HCT116 (cell line): ENCODE measurements around the gene CD300LB. TPM values are rescaled to one million over a fixed set of nuclear protein-coding genes. Genes with fewer than 3 reads are reported as not detected.

ENCODE experiments used
- ATAC-seq: fragments of 200-7000 bp; cut with Tn5 transposase; 2 replicates; pipeline ENCODE4 v1.9.1; 2020; ENCODE audit warnings: mild to moderate bottlenecking, moderate library complexity
- BruUV-seq: library from RNA; stranded (reverse); fragments of 400-500 nt; replicated peaks from 2 replicates; lab custom pipeline; 2021; lab: Mats Ljungman, UMichigan
- CTCF ChIA-PET: fragments of 300-600 bp; sonication (Branson Sonifier 250); formaldehyde crosslinking; loops from one replicate; lab custom pipeline; 2021; ENCODE audit warnings: antibody characterized with exemption; lab: Charles Lee
- POLR2A ChIA-PET: fragments of 300-600, 350-600 bp; sonication (Branson Sonifier 250); formaldehyde crosslinking; loops from one replicate; lab custom pipeline; 2021; ENCODE audit warnings: antibody characterized with exemption; lab: Charles Lee
- RAD21 ChIA-PET, 2 experiments: fragments of 300-600 bp; sonication (Branson Sonifier 250); formaldehyde crosslinking; loops; one replicate each; lab custom pipeline; 2023; ENCODE audit warnings: low total read pairs in 2 of 2; ENCODE audit not compliant: uncharacterized antibody in 2 of 2, unreplicated experiment in 2 of 2, low non-redundant PET in 1 of 2; lab: Charles Lee
- DNase-seq: peaks from one replicate; pipeline ENCODE4 v3.0.0-alpha.2; 2010; ENCODE audit warnings: low read depth, low spot score
- H2AFZ ChIP-seq: fragments of 200-600 bp; shearing (Covaris generic), sonication (generic); 2 replicates; pipeline ENCODE4 v1.6.1; 2017; ENCODE audit warnings: low read depth, mixed run types, mixed read lengths, antibody characterized with exemption, low read length; ENCODE audit not compliant: poor library complexity, severe bottlenecking
- H3K27ac ChIP-seq: 2 replicates; pipeline ENCODE4 v1.5.1; 2012; ENCODE audit warnings: low read depth, low read length
- H3K27me3 ChIP-seq: fragments of 200-600 bp; sonication (generic); 2 replicates; pipeline ENCODE4 v1.6.1; 2016; ENCODE audit warnings: mixed run types, low read length, mixed read lengths; ENCODE audit not compliant: insufficient read depth
- H3K36me3 ChIP-seq, 2 experiments: fragments of 200-500 bp in 1 of 2; fragments of 200-600 bp in 1 of 2; sonication (Bioruptor generic) in 1 of 2; sonication (generic) in 1 of 2; 2 replicates each; pipeline versions ENCODE4 v1.5.1 to v1.6.1; 2014 to 2016; ENCODE audit warnings: low read length in 2 of 2, inconsistent platforms in 1 of 2, mixed read lengths in 1 of 2, mixed run types in 1 of 2; ENCODE audit not compliant: insufficient read depth in 2 of 2, control insufficient read depth in 1 of 2
- H3K4me1 ChIP-seq, 2 experiments: fragments of 200-600 bp in 1 of 2; sonication (generic) in 1 of 2; 2 replicates each; pipeline versions ENCODE4 v1.5.1 to v1.6.1; 2012 to 2017; ENCODE audit warnings: low read length in 2 of 2, inconsistent platforms in 1 of 2, mild to moderate bottlenecking in 1 of 2, mixed read lengths in 1 of 2, mixed run types in 1 of 2, moderate library complexity in 1 of 2; ENCODE audit not compliant: insufficient read depth in 2 of 2, control insufficient read depth in 1 of 2
- H3K4me2 ChIP-seq: fragments of 200-600 bp; sonication (generic); 2 replicates; pipeline ENCODE4 v1.6.1; 2017; ENCODE audit warnings: mixed run types, low read length, mixed read lengths
- H3K4me3 ChIP-seq, 2 experiments: fragments of 200-600 bp in 1 of 2; sonication (generic) in 1 of 2; replicated peaks in 1 of 2; 2 replicates each; pipeline ENCODE4 v1.5.1; 2011 to 2016; ENCODE audit warnings: low read length in 2 of 2, control low read depth in 1 of 2, low read depth in 1 of 2, mild to moderate bottlenecking in 1 of 2, mixed read lengths in 1 of 2, mixed run types in 1 of 2
- H3K79me2 ChIP-seq: fragments of 200-600 bp; sonication (generic); 2 replicates; pipeline ENCODE4 v1.6.1; 2017; ENCODE audit warnings: mild to moderate bottlenecking, mixed run types, low read length, moderate library complexity, mixed read lengths; ENCODE audit not compliant: insufficient read depth
- H3K9ac ChIP-seq: fragments of 200-600 bp; sonication (generic); 2 replicates; pipeline ENCODE4 v1.6.1; 2016; ENCODE audit warnings: low read length, mixed read lengths
- H3K9me2 ChIP-seq: fragments of 200-600 bp; sonication (generic), shearing (Covaris generic); 2 replicates; pipeline ENCODE4 v1.6.1; 2017; ENCODE audit warnings: mixed run types, mild to moderate bottlenecking, moderate library complexity; ENCODE audit not compliant: insufficient read depth
- H3K9me3 ChIP-seq, 2 experiments: fragments of 200-500 bp in 1 of 2; fragments of 200-600 bp in 1 of 2; sonication (Bioruptor generic) in 1 of 2; sonication (generic) in 1 of 2; 2 replicates each; pipeline ENCODE4 v1.6.1; 2014 to 2017; ENCODE audit warnings: low read length in 2 of 2, mixed read lengths in 2 of 2, inconsistent platforms in 1 of 2, low read depth in 1 of 2, mild to moderate bottlenecking in 1 of 2, mixed run types in 1 of 2, moderate library complexity in 1 of 2; ENCODE audit not compliant: control insufficient read depth in 1 of 2, insufficient read depth in 1 of 2
- H4K20me1 ChIP-seq: fragments of 200-600 bp; sonication (generic), shearing (Covaris generic); 2 replicates; pipeline ENCODE4 v1.6.1; 2017; ENCODE audit warnings: mixed run types, mild to moderate bottlenecking, moderate library complexity; ENCODE audit not compliant: insufficient read depth
- ATF3 ChIP-seq: IDR thresholded peaks from 2 replicates; pipeline ENCODE4 v1.6.1; 2012
- EGR1 ChIP-seq: IDR thresholded peaks from 2 replicates; pipeline ENCODE4 v1.6.1; 2012; ENCODE audit warnings: low read depth
- ELF1 ChIP-seq: IDR thresholded peaks from 2 replicates; pipeline ENCODE4 v1.6.1; 2012; ENCODE audit warnings: low read depth, borderline replicate concordance
- EZH2 ChIP-seq: fragments of 200-600 bp; sonication (generic); IDR thresholded peaks from 2 replicates; pipeline ENCODE4 v1.6.1; 2017; ENCODE audit warnings: antibody characterized with exemption, mixed run types
- JUND ChIP-seq: IDR thresholded peaks from 2 replicates; pipeline ENCODE4 v1.6.1; 2012
- POLR2A ChIP-seq: IDR thresholded peaks from 2 replicates; pipeline ENCODE4 v1.7.0; 2011; ENCODE audit warnings: borderline replicate concordance; ENCODE audit not compliant: insufficient read depth, insufficient read length; ENCODE audit errors: extremely low read depth
- POLR2AphosphoS5 ChIP-seq: IDR thresholded peaks from 2 replicates; pipeline ENCODE4 v1.6.1; 2011; ENCODE audit warnings: mild to moderate bottlenecking, low read depth, low read length, moderate library complexity
- SIN3A ChIP-seq: IDR thresholded peaks from 2 replicates; pipeline ENCODE4 v1.6.1; 2012; ENCODE audit warnings: low read depth
- SRF ChIP-seq: IDR thresholded peaks from 2 replicates; pipeline ENCODE4 v1.6.1; 2012; ENCODE audit warnings: low read depth
- ZFX ChIP-seq: fragments of 450-650 bp; IDR thresholded peaks from 2 replicates; pipeline ENCODE4 v1.6.1; 2017
- ZNF274 ChIP-seq: fragments of 200-500 bp; sonication (Bioruptor generic); IDR thresholded peaks from 2 replicates; pipeline ENCODE4 v1.6.1; 2014; ENCODE audit warnings: mild to moderate bottlenecking, low read depth, low read length, inconsistent platforms
- intact Hi-C: fragments of 100-400 bp; cut with micrococcal nuclease; formaldehyde crosslinking; loops from 2 replicates; pipeline ENCODE4 v1.10.0; 2022
- total RNA-seq: library from RNA; stranded (reverse); gene quantifications from one replicate; pipeline ENCODE4 v1.2.1, GENCODE V29; 2021; ENCODE audit not compliant: unreplicated experiment
- TF ChIP-seq, protein P1 (sequence below): IDR thresholded peaks from 2 replicates; pipeline ENCODE4 v1.6.1; 2011; ENCODE audit warnings: mild to moderate bottlenecking, low read length, moderate library complexity; ENCODE audit not compliant: insufficient replicate concordance; ENCODE audit errors: extremely low read depth
- TF ChIP-seq, protein P2 (sequence below): IDR thresholded peaks from 2 replicates; pipeline ENCODE4 v1.6.1; 2012; ENCODE audit warnings: low read depth

The CD300LB gene
- total RNA-seq, 1 experiment from 2014 or later, result not detected

- no peaks in the 10 kb centered on the region for H3K9me2 ChIP-seq
- H3K9ac ChIP-seq, result no peak overlapping the region
- ChIA-PET RAD21 (no interaction called here), CTCF (no interaction called here), POLR2A (no interaction called here)
- no peaks in the 10 kb centered on the region for H3K36me3 ChIP-seq
- ATAC-seq (no peak), DNase-seq (no peak)
- H3K79me2 ChIP-seq, result no peaks in the 10 kb centered on the region
- H3K9me3 ChIP-seq, result no peaks in the 10 kb centered on the region
- no peak overlapping the region for H3K4me3 ChIP-seq
- H4K20me1 ChIP-seq, result no peaks in the 10 kb centered on the region
- H3K27ac ChIP-seq, result no peak overlapping the region
- no peak overlapping the region for H3K4me2 ChIP-seq
- BruUV-seq, result no TSS peak
- intact Hi-C loops, result no loop called here
- H2AFZ ChIP-seq, result no peak overlapping the region
- peaks cover 42% of the 10 kb centered on the region for H3K27me3 ChIP-seq
- no peaks in the 10 kb centered on the region for H3K4me1 ChIP-seq
- no peak for TF ChIP-seq POLR2AphosphoS5
- TF ChIP-seq EZH2, result no peak
- TF ChIP-seq, protein P1, sequence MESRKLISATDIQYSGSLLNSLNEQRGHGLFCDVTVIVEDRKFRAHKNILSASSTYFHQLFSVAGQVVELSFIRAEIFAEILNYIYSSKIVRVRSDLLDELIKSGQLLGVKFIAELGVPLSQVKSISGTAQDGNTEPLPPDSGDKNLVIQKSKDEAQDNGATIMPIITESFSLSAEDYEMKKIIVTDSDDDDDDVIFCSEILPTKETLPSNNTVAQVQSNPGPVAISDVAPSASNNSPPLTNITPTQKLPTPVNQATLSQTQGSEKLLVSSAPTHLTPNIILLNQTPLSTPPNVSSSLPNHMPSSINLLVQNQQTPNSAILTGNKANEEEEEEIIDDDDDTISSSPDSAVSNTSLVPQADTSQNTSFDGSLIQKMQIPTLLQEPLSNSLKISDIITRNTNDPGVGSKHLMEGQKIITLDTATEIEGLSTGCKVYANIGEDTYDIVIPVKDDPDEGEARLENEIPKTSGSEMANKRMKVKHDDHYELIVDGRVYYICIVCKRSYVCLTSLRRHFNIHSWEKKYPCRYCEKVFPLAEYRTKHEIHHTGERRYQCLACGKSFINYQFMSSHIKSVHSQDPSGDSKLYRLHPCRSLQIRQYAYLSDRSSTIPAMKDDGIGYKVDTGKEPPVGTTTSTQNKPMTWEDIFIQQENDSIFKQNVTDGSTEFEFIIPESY, result no peak
- no peak for TF ChIP-seq SIN3A
- no peak for TF ChIP-seq ZNF274
- TF ChIP-seq ATF3, result no peak
- TF ChIP-seq ZFX, result no peak
- no peak for TF ChIP-seq SRF
- TF ChIP-seq POLR2A, result no peak
- TF ChIP-seq EGR1, result no peak
- TF ChIP-seq, protein P2, sequence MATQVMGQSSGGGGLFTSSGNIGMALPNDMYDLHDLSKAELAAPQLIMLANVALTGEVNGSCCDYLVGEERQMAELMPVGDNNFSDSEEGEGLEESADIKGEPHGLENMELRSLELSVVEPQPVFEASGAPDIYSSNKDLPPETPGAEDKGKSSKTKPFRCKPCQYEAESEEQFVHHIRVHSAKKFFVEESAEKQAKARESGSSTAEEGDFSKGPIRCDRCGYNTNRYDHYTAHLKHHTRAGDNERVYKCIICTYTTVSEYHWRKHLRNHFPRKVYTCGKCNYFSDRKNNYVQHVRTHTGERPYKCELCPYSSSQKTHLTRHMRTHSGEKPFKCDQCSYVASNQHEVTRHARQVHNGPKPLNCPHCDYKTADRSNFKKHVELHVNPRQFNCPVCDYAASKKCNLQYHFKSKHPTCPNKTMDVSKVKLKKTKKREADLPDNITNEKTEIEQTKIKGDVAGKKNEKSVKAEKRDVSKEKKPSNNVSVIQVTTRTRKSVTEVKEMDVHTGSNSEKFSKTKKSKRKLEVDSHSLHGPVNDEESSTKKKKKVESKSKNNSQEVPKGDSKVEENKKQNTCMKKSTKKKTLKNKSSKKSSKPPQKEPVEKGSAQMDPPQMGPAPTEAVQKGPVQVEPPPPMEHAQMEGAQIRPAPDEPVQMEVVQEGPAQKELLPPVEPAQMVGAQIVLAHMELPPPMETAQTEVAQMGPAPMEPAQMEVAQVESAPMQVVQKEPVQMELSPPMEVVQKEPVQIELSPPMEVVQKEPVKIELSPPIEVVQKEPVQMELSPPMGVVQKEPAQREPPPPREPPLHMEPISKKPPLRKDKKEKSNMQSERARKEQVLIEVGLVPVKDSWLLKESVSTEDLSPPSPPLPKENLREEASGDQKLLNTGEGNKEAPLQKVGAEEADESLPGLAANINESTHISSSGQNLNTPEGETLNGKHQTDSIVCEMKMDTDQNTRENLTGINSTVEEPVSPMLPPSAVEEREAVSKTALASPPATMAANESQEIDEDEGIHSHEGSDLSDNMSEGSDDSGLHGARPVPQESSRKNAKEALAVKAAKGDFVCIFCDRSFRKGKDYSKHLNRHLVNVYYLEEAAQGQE, result no peak
- no peak for TF ChIP-seq ELF1
- TF ChIP-seq JUND, result no peak
Measured at GRCh38 chr17:74520790-74521480, 10.3 kb downstream of the CD300LB start.
